ENCODE results near the gene AP1G1. TPM values are rescaled to one million over a fixed set of nuclear protein-coding genes. Genes with fewer than 3 reads are reported as not detected.

AP1G1 gene
- total RNA-seq, 4 donors from 2014 or later = 80.0 to 108 (median 92.4) TPM

- no peak for DNase-seq (ENCODE audit: low spot score)
- ATAC-seq (ENCODE audit: low FRiP score) = no peak
- TF ChIP-seq CTCF (IDR thresholded peaks at IDR 0.05) = no peak
These were observed 74.1 kb downstream of the AP1G1 start for GRCh38 chr16:71734511-71734910.

GRCh38 chr16:71732587-71732986 lies 76.0 kb downstream of the AP1G1 start:
- no peak for TF ChIP-seq CTCF (IDR thresholded peaks at IDR 0.05)
- ATAC-seq (ENCODE audit: low FRiP score) = no peak
- no peak for DNase-seq (ENCODE audit: low spot score)

GRCh38 chr16:71727551-71728324 lies 80.9 kb downstream of the AP1G1 start:
- ATAC-seq (ENCODE audit: low FRiP score) (no peak), DNase-seq (ENCODE audit: low spot score) (no peak)
- TF ChIP-seq CTCF (IDR thresholded peaks at IDR 0.05) = no peak

- DNase-seq (ENCODE audit: low spot score) (no peak), ATAC-seq (ENCODE audit: low FRiP score) (no peak)
- no peak for TF ChIP-seq CTCF (IDR thresholded peaks at IDR 0.05)
These were observed 81.9 kb downstream of the AP1G1 start for GRCh38 chr16:71726476-71727315.

- DNase-seq (ENCODE audit: low spot score) (no peak), ATAC-seq (ENCODE audit: low FRiP score) (no peak)
These were observed 84.3 kb downstream of the AP1G1 start, which contains the start of gene PHLPP2 for GRCh38 chr16:71724320-71724751. PHLPP2 (minus strand) TSS chr16:71724701; CDS start chr16:71714795, 9,906 bp downstream.

More at GRCh38 chr16:71724320-71724751, 84.3 kb downstream of the AP1G1 start, which contains the start of gene PHLPP2:
- TF ChIP-seq CTCF (IDR thresholded peaks at IDR 0.05) = no peak

All from omental fat pad (tissue), 4 donors.